Stimulated activated CD8-positive, alpha-beta memory T cell treated with anti-CD3 and anti-CD28 coated beads, Interleukin-7, amount 100 ng/mL, for 24 hours (primary cell): Measurements from ENCODE around the gene FIG4.
"Not testable (repeated sequence)": the region's sequence is repeated elsewhere in the genome, so short reads cannot be mapped to it uniquely, and the experiment has no call there.

Source experiments
- DNase-seq: peaks from one replicate; pipeline ENCODE4 v3.0.0-alpha.2; 2020; ENCODE audit warnings: low read depth

The FIG4 gene

GRCh38 chr6:109853951-109854350 is 162.9 kb downstream of the FIG4 start:
- DNase-seq: no peak

GRCh38 chr6:109854541-109855308 is 163.6 kb downstream of the FIG4 start:
- DNase-seq: no peak

GRCh38 chr6:109855476-109856040 is 164.5 kb downstream of the FIG4 start:
- DNase-seq: not testable (repeated sequence)

GRCh38 chr6:109861946-109862345 is 170.8 kb downstream of the FIG4 start:
- DNase-seq: no peak

GRCh38 chr6:109864050-109864449 is 173.0 kb downstream of the FIG4 start:
- no peak for DNase-seq

GRCh38 chr6:109865968-109866367 is 174.9 kb downstream of the FIG4 start:
- no peak for DNase-seq

GRCh38 chr6:109867009-109867969 is 176.2 kb downstream of the FIG4 start:
- DNase-seq: no peak

GRCh38 chr6:109867970-109868358 is 176.9 kb downstream of the FIG4 start:
- no peak for DNase-seq

GRCh38 chr6:109869398-109870088 is 178.4 kb downstream of the FIG4 start:
- DNase-seq: not testable (repeated sequence)

GRCh38 chr6:109870089-109870410 is 179.0 kb downstream of the FIG4 start:
- DNase-seq: no peak

GRCh38 chr6:109872549-109872948 is 181.5 kb downstream of the FIG4 start:
- no peak for DNase-seq

GRCh38 chr6:109872968-109873545 is 182.0 kb downstream of the FIG4 start:
- no peak for DNase-seq

- no peak for DNase-seq
These were observed 183.0 kb downstream of the FIG4 start for GRCh38 chr6:109874086-109874485.

- DNase-seq: no peak
These were observed 183.5 kb downstream of the FIG4 start for GRCh38 chr6:109874621-109875020.
